HepG2 (cell line): ENCODE results near the gene UBTD2. TPM values are rescaled to one million over a fixed set of nuclear protein-coding genes. Genes with fewer than 3 reads are reported as not detected.

Source experiments
- BRCA1 ChIP-seq: sonication (generic); formaldehyde crosslinking; IDR thresholded peaks from 2 replicates; pipeline ENCODE4 v1.4.0; 2020; ENCODE audit warnings: missing genetic modification reagents
- CREB1 ChIP-seq, 2 experiments: fragments of 450-650 bp in 1 of 2; IDR thresholded peaks; 2 replicates each; pipeline ENCODE4 v1.6.1; 2016 to 2017; ENCODE audit warnings: control low read depth in 1 of 2, mild to moderate bottlenecking in 1 of 2, missing compliant biosample characterization in 1 of 2, missing genetic modification characterization in 1 of 2
- DDIT3 ChIP-seq: sonication (generic); formaldehyde crosslinking; IDR thresholded peaks from 2 replicates; pipeline ENCODE4 v1.4.0; 2020; ENCODE audit warnings: mild to moderate bottlenecking, missing genetic modification reagents
- HBP1 ChIP-seq: IDR thresholded peaks from 2 replicates; pipeline ENCODE4 v1.6.1; 2016; ENCODE audit warnings: low read depth, control low read depth
- KMT2B ChIP-seq: IDR thresholded peaks from 2 replicates; pipeline ENCODE4 v1.6.1; 2016; ENCODE audit warnings: missing genetic modification reagents, missing compliant biosample characterization
- NBN ChIP-seq: fragments of 450-650 bp; conservative IDR thresholded peaks from 2 replicates; pipeline ENCODE4 v1.6.1; 2017
- NR2F2 ChIP-seq: IDR thresholded peaks from 2 replicates; pipeline ENCODE4 v1.6.1; 2012; ENCODE audit warnings: low read depth, inconsistent platforms, borderline replicate concordance
- RBAK ChIP-seq: sonication (generic); formaldehyde crosslinking; IDR thresholded peaks from 2 replicates; pipeline ENCODE4 v1.5.1; 2020; ENCODE audit warnings: mild to moderate bottlenecking, missing genetic modification reagents
- SKIL ChIP-seq: sonication (generic); formaldehyde crosslinking; IDR thresholded peaks from 2 replicates; pipeline ENCODE4 v1.8.0; 2022; ENCODE audit warnings: missing genetic modification reagents, mild to moderate bottlenecking, moderate library complexity, borderline replicate concordance
- ZBTB1 ChIP-seq: sonication (generic); formaldehyde crosslinking; IDR thresholded peaks from 2 replicates; pipeline ENCODE4 v1.4.0; 2020; ENCODE audit warnings: missing genetic modification reagents, borderline replicate concordance
- ZFP90 ChIP-seq: sonication (generic); formaldehyde crosslinking; IDR thresholded peaks from 2 replicates; pipeline ENCODE4 v1.8.0; 2022; ENCODE audit warnings: missing genetic modification reagents, mild to moderate bottlenecking, inconsistent platforms, borderline replicate concordance
- ZKSCAN8 ChIP-seq: IDR thresholded peaks from 2 replicates; pipeline ENCODE4 v1.6.1; 2016; ENCODE audit warnings: borderline replicate concordance, missing genetic modification reagents, missing compliant biosample characterization
- ZMYM4 ChIP-seq: sonication (generic); formaldehyde crosslinking; IDR thresholded peaks from 2 replicates; pipeline ENCODE4 v1.8.1; 2023; ENCODE audit warnings: mild to moderate bottlenecking, missing genetic modification reagents
- ZSCAN21 ChIP-seq: sonication (generic); formaldehyde crosslinking; IDR thresholded peaks from 2 replicates; pipeline ENCODE4 v1.8.0; 2022; ENCODE audit warnings: mild to moderate bottlenecking, missing genetic modification reagents, moderate library complexity, borderline replicate concordance
- polyA plus RNA-seq, 8 experiments: library from polyadenylated mRNA; depleted of rRNA in 3 of 8; stranded (reverse) in 7 of 8; unstranded in 1 of 8; fragments of >200 nt; fragmentation: Illumina TruSeq in 4 of 8; extraction: Trizol in 4 of 8; gene quantifications; 2 replicates each; pipeline versions ENCODE4 v1.2.1 to v1.2.3, GENCODE V29; 2011 to 2016; ENCODE audit warnings: low read depth in 4 of 8, missing spikeins in 1 of 8, mixed read lengths in 1 of 8; ENCODE audit not compliant: insufficient read depth in 1 of 8
- total RNA-seq, 5 experiments: library from RNA; depleted of rRNA; stranded (reverse); fragments of >200 nt; fragmentation: Illumina TruSeq; extraction: Trizol; gene quantifications; 2 replicates each; pipeline ENCODE4 v1.2.3, GENCODE V29; 2016; ENCODE audit warnings: low read depth in 1 of 5
- TF ChIP-seq, protein P1 (sequence below): sonication (generic); formaldehyde crosslinking; IDR thresholded peaks from 2 replicates; pipeline ENCODE4 v1.5.0; 2020; ENCODE audit warnings: missing genetic modification reagents, mild to moderate bottlenecking, borderline replicate concordance
- TF ChIP-seq, protein P2 (sequence below): sonication (generic); formaldehyde crosslinking; IDR thresholded peaks from 2 replicates; pipeline ENCODE4 v1.9.0; 2021; ENCODE audit warnings: mild to moderate bottlenecking, missing genetic modification reagents

Gene UBTD2
- total and polyA plus RNA-seq, 2 of the 13 experiments (the other 11 are each of a cell fraction or from before 2014, with no cell fraction given), result 15.2 to 24.1 TPM

- TF ChIP-seq, protein P1, sequence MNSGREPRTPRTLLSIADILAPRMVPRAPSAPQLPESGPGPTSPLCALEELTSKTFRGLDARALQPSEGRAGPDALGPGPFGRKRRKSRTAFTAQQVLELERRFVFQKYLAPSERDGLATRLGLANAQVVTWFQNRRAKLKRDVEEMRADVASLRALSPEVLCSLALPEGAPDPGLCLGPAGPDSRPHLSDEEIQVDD (CRISPR knock-in tag), result no peak
- peak; percentile 40; the same call in 1 of the 2 replicates for TF ChIP-seq ZFP90 (CRISPR knock-in tag)
- no peak for TF ChIP-seq RBAK
- no peak; the same call in 1 of the 2 replicates for TF ChIP-seq NR2F2
- TF ChIP-seq BRCA1 (CRISPR knock-in tag), result peak; percentile 88; the same call in 1 of the 2 replicates
- no peak for TF ChIP-seq ZMYM4 (CRISPR knock-in tag)
- no peak for TF ChIP-seq ZBTB1 (CRISPR knock-in tag)
- no peak for TF ChIP-seq NBN
- TF ChIP-seq, protein P2, sequence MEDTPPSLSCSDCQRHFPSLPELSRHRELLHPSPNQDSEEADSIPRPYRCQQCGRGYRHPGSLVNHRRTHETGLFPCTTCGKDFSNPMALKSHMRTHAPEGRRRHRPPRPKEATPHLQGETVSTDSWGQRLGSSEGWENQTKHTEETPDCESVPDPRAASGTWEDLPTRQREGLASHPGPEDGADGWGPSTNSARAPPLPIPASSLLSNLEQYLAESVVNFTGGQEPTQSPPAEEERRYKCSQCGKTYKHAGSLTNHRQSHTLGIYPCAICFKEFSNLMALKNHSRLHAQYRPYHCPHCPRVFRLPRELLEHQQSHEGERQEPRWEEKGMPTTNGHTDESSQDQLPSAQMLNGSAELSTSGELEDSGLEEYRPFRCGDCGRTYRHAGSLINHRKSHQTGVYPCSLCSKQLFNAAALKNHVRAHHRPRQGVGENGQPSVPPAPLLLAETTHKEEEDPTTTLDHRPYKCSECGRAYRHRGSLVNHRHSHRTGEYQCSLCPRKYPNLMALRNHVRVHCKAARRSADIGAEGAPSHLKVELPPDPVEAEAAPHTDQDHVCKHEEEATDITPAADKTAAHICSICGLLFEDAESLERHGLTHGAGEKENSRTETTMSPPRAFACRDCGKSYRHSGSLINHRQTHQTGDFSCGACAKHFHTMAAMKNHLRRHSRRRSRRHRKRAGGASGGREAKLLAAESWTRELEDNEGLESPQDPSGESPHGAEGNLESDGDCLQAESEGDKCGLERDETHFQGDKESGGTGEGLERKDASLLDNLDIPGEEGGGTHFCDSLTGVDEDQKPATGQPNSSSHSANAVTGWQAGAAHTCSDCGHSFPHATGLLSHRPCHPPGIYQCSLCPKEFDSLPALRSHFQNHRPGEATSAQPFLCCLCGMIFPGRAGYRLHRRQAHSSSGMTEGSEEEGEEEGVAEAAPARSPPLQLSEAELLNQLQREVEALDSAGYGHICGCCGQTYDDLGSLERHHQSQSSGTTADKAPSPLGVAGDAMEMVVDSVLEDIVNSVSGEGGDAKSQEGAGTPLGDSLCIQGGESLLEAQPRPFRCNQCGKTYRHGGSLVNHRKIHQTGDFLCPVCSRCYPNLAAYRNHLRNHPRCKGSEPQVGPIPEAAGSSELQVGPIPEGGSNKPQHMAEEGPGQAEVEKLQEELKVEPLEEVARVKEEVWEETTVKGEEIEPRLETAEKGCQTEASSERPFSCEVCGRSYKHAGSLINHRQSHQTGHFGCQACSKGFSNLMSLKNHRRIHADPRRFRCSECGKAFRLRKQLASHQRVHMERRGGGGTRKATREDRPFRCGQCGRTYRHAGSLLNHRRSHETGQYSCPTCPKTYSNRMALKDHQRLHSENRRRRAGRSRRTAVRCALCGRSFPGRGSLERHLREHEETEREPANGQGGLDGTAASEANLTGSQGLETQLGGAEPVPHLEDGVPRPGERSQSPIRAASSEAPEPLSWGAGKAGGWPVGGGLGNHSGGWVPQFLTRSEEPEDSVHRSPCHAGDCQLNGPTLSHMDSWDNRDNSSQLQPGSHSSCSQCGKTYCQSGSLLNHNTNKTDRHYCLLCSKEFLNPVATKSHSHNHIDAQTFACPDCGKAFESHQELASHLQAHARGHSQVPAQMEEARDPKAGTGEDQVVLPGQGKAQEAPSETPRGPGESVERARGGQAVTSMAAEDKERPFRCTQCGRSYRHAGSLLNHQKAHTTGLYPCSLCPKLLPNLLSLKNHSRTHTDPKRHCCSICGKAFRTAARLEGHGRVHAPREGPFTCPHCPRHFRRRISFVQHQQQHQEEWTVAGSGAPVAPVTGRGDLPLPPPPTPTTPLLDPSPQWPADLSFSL (CRISPR knock-in tag), result 0 out of 2 replicates have a peak, but pooled peaks have one; percentile 19
- TF ChIP-seq ZSCAN21 (CRISPR knock-in tag), result peak; percentile 84; the same call in 1 of the 2 replicates
- TF ChIP-seq ZKSCAN8 (CRISPR knock-in tag), result peak; percentile 37; the same call in 1 of the 2 replicates
- TF ChIP-seq DDIT3 (CRISPR knock-in tag), result no peak
- no peak for TF ChIP-seq KMT2B (CRISPR knock-in tag)
- no peak for TF ChIP-seq CREB1 (IDR thresholded peaks at IDR 0.05)
- TF ChIP-seq CREB1 (CRISPR knock-in tag; IDR thresholded peaks at IDR 0.05), result no peak
- peak; percentile 80; the same call in 1 of the 2 replicates for TF ChIP-seq HBP1 (CRISPR knock-in tag)
- 0 out of 2 replicates have a peak, but pooled peaks have one; percentile 25 for TF ChIP-seq SKIL (CRISPR knock-in tag)
Observed at GRCh38 chr5:172188033-172188892, 95.3 kb downstream of the UBTD2 start, which contains the start of gene STK10 (continued).
